ENCODE data around the gene DIPK1B. TPM values are rescaled to one million over a fixed set of nuclear protein-coding genes. Genes with fewer than 3 reads are reported as not detected.

The DIPK1B gene
- total RNA-seq, 2 donors from 2014 or later: 4.8 to 6.9 TPM

GRCh38 chr9:136722093-136722968 lies 10.0 kb downstream of the DIPK1B start:
- no peaks in the 10 kb centered on the region for H3K9me3 ChIP-seq
- DNase-seq (ENCODE audit: low spot score) (no peak), ATAC-seq (ENCODE audit: insufficient number of reproducible peaks, low FRiP score, low read depth) (no peak)
- H3K27me3 ChIP-seq (replicated peaks; ENCODE audit: insufficient read depth): no peaks in the 10 kb centered on the region
- H3K27ac ChIP-seq: no peak overlapping the region
- peaks cover 8 to 17% of the 10 kb centered on the region in 2 donors for H3K4me1 ChIP-seq (ENCODE audit: control insufficient read depth in 1 of 2, low read depth in 2 of 2)
- TF ChIP-seq, protein P1, sequence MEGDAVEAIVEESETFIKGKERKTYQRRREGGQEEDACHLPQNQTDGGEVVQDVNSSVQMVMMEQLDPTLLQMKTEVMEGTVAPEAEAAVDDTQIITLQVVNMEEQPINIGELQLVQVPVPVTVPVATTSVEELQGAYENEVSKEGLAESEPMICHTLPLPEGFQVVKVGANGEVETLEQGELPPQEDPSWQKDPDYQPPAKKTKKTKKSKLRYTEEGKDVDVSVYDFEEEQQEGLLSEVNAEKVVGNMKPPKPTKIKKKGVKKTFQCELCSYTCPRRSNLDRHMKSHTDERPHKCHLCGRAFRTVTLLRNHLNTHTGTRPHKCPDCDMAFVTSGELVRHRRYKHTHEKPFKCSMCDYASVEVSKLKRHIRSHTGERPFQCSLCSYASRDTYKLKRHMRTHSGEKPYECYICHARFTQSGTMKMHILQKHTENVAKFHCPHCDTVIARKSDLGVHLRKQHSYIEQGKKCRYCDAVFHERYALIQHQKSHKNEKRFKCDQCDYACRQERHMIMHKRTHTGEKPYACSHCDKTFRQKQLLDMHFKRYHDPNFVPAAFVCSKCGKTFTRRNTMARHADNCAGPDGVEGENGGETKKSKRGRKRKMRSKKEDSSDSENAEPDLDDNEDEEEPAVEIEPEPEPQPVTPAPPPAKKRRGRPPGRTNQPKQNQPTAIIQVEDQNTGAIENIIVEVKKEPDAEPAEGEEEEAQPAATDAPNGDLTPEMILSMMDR (IDR thresholded peaks at IDR 0.05): no peak
- H3K4me3 ChIP-seq: no peak overlapping the region
- H3K36me3 ChIP-seq: peaks cover 21% of the 10 kb centered on the region

GRCh38 chr9:136722969-136723356 lies 10.6 kb downstream of the DIPK1B start:
- TF ChIP-seq, protein P1 (IDR thresholded peaks at IDR 0.05): no peak
- Histone ChIP-seq H3K27me3 (replicated peaks; ENCODE audit: insufficient read depth) (no peaks in the 10 kb centered on the region), H3K9me3 (no peaks in the 10 kb centered on the region), H3K27ac (no peak overlapping the region), H3K36me3 (peaks cover 21% of the 10 kb centered on the region), H3K4me1 (ENCODE audit: control insufficient read depth in 1 of 2, low read depth in 2 of 2) (peaks cover 8 to 17% of the 10 kb centered on the region in 2 donors), H3K4me3 (no peak overlapping the region)
- no peak for DNase-seq (ENCODE audit: low spot score)
- ATAC-seq (ENCODE audit: insufficient number of reproducible peaks, low FRiP score, low read depth): no peak

- H3K4me1 ChIP-seq (ENCODE audit: control insufficient read depth in 1 of 2, low read depth in 2 of 2): peaks cover 8 to 19% of the 10 kb centered on the region in 2 donors
- TF ChIP-seq, protein P1 (IDR thresholded peaks at IDR 0.05): no peak
Observed at GRCh38 chr9:136723362-136723976, 11.1 kb downstream of the DIPK1B start.

DNA sequence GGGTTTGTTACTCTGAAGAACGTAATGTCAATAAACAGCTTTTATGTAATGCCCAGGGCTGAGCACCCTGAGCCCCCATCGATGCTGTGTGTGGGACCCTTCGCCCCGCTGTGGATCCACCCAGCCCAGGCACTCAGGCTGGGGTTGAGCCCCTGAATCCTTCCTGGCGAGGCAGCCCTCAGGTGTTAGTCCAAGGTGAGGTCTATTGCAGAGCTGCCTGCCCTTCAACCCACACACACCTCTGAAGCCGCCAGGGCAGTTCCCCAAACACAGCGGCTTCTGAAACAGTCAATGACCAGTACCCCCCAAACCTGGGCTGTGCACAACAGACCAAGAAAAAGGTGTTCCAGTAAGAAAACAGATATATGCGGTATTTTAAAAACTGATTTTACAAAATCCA lies 11.6 kb downstream of the DIPK1B start:
- no peak for ATAC-seq (ENCODE audit: insufficient number of reproducible peaks, low FRiP score, low read depth)
- peaks cover 8 to 24% of the 10 kb centered on the region in 2 donors for H3K4me1 ChIP-seq (ENCODE audit: control insufficient read depth in 1 of 2, low read depth in 2 of 2)
- peaks cover 21% of the 10 kb centered on the region for H3K36me3 ChIP-seq

More at GRCh38 chr9:136723362-136723976, 11.1 kb downstream of the DIPK1B start:
- DNase-seq (ENCODE audit: low spot score) (no peak), ATAC-seq (ENCODE audit: insufficient number of reproducible peaks, low FRiP score, low read depth) (no peak)
- H3K9me3 ChIP-seq: no peaks in the 10 kb centered on the region
- no peaks in the 10 kb centered on the region for H3K27me3 ChIP-seq (replicated peaks; ENCODE audit: insufficient read depth)
- no peak overlapping the region for H3K27ac ChIP-seq
- no peak overlapping the region for H3K4me3 ChIP-seq
- peaks cover 21% of the 10 kb centered on the region for H3K36me3 ChIP-seq

GRCh38 chr9:136724772-136725171 lies 12.4 kb downstream of the DIPK1B start:
- no peaks in the 10 kb centered on the region for H3K27me3 ChIP-seq (replicated peaks; ENCODE audit: insufficient read depth)
- H3K27ac ChIP-seq: no peak overlapping the region
- TF ChIP-seq, protein P1 (IDR thresholded peaks at IDR 0.05): no peak
- no peak for DNase-seq (ENCODE audit: low spot score)
- peaks cover 21% of the 10 kb centered on the region for H3K36me3 ChIP-seq
- ATAC-seq (ENCODE audit: insufficient number of reproducible peaks, low FRiP score, low read depth): no peak
- H3K4me1 ChIP-seq (ENCODE audit: control insufficient read depth in 1 of 2, low read depth in 2 of 2): peaks cover 8 to 28% of the 10 kb centered on the region in 2 donors
- no peak overlapping the region for H3K4me3 ChIP-seq
- no peaks in the 10 kb centered on the region for H3K9me3 ChIP-seq

More for the DNA sequence above, 11.6 kb downstream of the DIPK1B start:
- Histone ChIP-seq H3K27me3 (replicated peaks; ENCODE audit: insufficient read depth) (no peaks in the 10 kb centered on the region), H3K4me3 (no peak overlapping the region), H3K27ac (no peak overlapping the region), H3K9me3 (no peaks in the 10 kb centered on the region)
- TF ChIP-seq, protein P1 (IDR thresholded peaks at IDR 0.05): no peak
- DNase-seq (ENCODE audit: low spot score): no peak

All from thoracic aorta (tissue), 2 donors.